GM18858 (cell line): Measurements from ENCODE around the gene SPRR1B.
"Not testable (repeated sequence)": the region's sequence is repeated elsewhere in the genome, so short reads cannot be mapped to it uniquely, and the experiment has no call there.

ENCODE experiments used
- ATAC-seq: cut with Tn5 transposase; IDR thresholded peaks from one replicate; pipeline ENCODE4 v1.9.1; 2021; ENCODE audit not compliant: unreplicated experiment

The SPRR1B gene

GRCh38 chr1:153030895-153031294, at the start of gene SPRR1B:
SPRR1B (plus strand) TSS chr1:153031203; CDS start chr1:153032346, 1,143 bp downstream.
- ATAC-seq = no peak

- no peak for ATAC-seq
Measured at GRCh38 chr1:152982076-152982475, 48.9 kb upstream of the SPRR1B start.

GRCh38 chr1:152983234-152983633, 47.8 kb upstream of the SPRR1B start:
- ATAC-seq = no peak

GRCh38 chr1:152983743-152984142, 47.3 kb upstream of the SPRR1B start, which contains the start of gene SPRR1A:
SPRR1A (plus strand) TSS chr1:152984081; CDS start chr1:152985231, 1,150 bp downstream.
- no peak for ATAC-seq

GRCh38 chr1:152986578-152986977, 44.4 kb upstream of the SPRR1B start:
- ATAC-seq = no peak

GRCh38 chr1:152993186-152993585, 37.8 kb upstream of the SPRR1B start:
- ATAC-seq = no peak

GRCh38 chr1:152995842-152996241, 35.2 kb upstream of the SPRR1B start:
- ATAC-seq = no peak

GRCh38 chr1:152996633-152997400, 34.2 kb upstream of the SPRR1B start:
- no peak for ATAC-seq

GRCh38 chr1:152997901-152998300, 33.1 kb upstream of the SPRR1B start:
- ATAC-seq = no peak

GRCh38 chr1:152998476-152998875, 32.5 kb upstream of the SPRR1B start:
- no peak for ATAC-seq

- ATAC-seq = no peak
Measured at GRCh38 chr1:152999818-153000217, 31.2 kb upstream of the SPRR1B start.

- no peak for ATAC-seq
Measured at GRCh38 chr1:153000294-153000693, 30.7 kb upstream of the SPRR1B start.

GRCh38 chr1:153001382-153001781, 29.6 kb upstream of the SPRR1B start, which contains the start of gene SPRR3:
SPRR3 (plus strand) TSS chr1:153001749; CDS start chr1:153003021, 1,272 bp downstream.
- no peak for ATAC-seq

- not testable (repeated sequence) for ATAC-seq
Measured at GRCh38 chr1:153011235-153011758, 19.7 kb upstream of the SPRR1B start.

- not testable (repeated sequence) for ATAC-seq
Measured at GRCh38 chr1:153021829-153022228, 9.2 kb upstream of the SPRR1B start.

GRCh38 chr1:153022340-153022739, 8.7 kb upstream of the SPRR1B start:
- not testable (repeated sequence) for ATAC-seq

GRCh38 chr1:153023109-153023508, 7.9 kb upstream of the SPRR1B start:
- ATAC-seq = no peak

GRCh38 chr1:153024413-153024812, 6.6 kb upstream of the SPRR1B start:
- no peak for ATAC-seq

- ATAC-seq = no peak
Measured at GRCh38 chr1:153025797-153026196, 5.2 kb upstream of the SPRR1B start.

- ATAC-seq = no peak
Measured at GRCh38 chr1:153028766-153029165, 2.2 kb upstream of the SPRR1B start.

GRCh38 chr1:153032073-153032472, 1.1 kb downstream of the SPRR1B start:
- ATAC-seq = no peak

- no peak for ATAC-seq
Measured at GRCh38 chr1:153032677-153033308, 1.8 kb downstream of the SPRR1B start.
